Keratinocyte (primary cell): ENCODE measurements around the gene APLF. TPM values are rescaled to one million over a fixed set of nuclear protein-coding genes. Genes with fewer than 3 reads are reported as not detected.

Experiments
- DNase-seq: peaks from one replicate; pipeline ENCODE4 v3.0.0-alpha.2; 2011; ENCODE audit warnings: low read depth, missing footprints, low spot score
- FAIRE-seq: peaks from 2 replicates; lab custom pipeline; 2011; peaks lifted over from hg19 to GRCh38; lab: Jason Lieb, UNC
- H2AFZ ChIP-seq: 2 replicates; pipeline ENCODE4 v1.6.0; 2012; ENCODE audit warnings: low read length, control low read depth, inconsistent platforms; ENCODE audit not compliant: control insufficient read depth
- H3K27ac ChIP-seq: 2 replicates; pipeline ENCODE4 v1.5.1; 2011; ENCODE audit warnings: low read length; ENCODE audit not compliant: control insufficient read depth, insufficient read depth
- H3K27me3 ChIP-seq: 3 replicates; pipeline ENCODE4 v1.6.0; 2011; ENCODE audit warnings: low read length; ENCODE audit not compliant: control insufficient read depth, insufficient read depth; ENCODE audit errors: extremely low read depth
- H3K36me3 ChIP-seq, 2 experiments: 2 replicates in 1 of 2; 3 replicates in 1 of 2; pipeline ENCODE4 v1.5.1; 2011; ENCODE audit warnings: low read length in 2 of 2, mild to moderate bottlenecking in 1 of 2; ENCODE audit not compliant: control insufficient read depth in 2 of 2, insufficient read depth in 2 of 2; ENCODE audit errors: extremely low read depth in 1 of 2
- H3K4me1 ChIP-seq: 3 replicates; pipeline ENCODE4 v1.5.1; 2011; ENCODE audit warnings: low read length; ENCODE audit not compliant: control insufficient read depth, insufficient read depth; ENCODE audit errors: extremely low read depth
- H3K4me2 ChIP-seq: 3 replicates; pipeline ENCODE4 v1.6.0; 2011; ENCODE audit warnings: low read depth, low read length; ENCODE audit not compliant: control insufficient read depth, insufficient read depth; ENCODE audit errors: extremely low read depth
- H3K4me3 ChIP-seq, 3 experiments: fragments of 200-600 bp in 1 of 3; sonication (generic) in 1 of 3; 2 replicates in 2 of 3; 3 replicates in 1 of 3; pipeline ENCODE4 v1.5.1; 2011 to 2016; ENCODE audit warnings: low read length in 3 of 3, mild to moderate bottlenecking in 3 of 3, control low read depth in 2 of 3, inconsistent platforms in 1 of 3, low read depth in 1 of 3, mixed read lengths in 1 of 3, mixed run types in 1 of 3, moderate library complexity in 1 of 3; ENCODE audit not compliant: control insufficient read depth in 2 of 3, insufficient read depth in 2 of 3; ENCODE audit errors: extremely low read depth in 1 of 3
- H3K79me2 ChIP-seq: 2 replicates; pipeline ENCODE4 v1.6.0; 2012; ENCODE audit warnings: low read length; ENCODE audit not compliant: control insufficient read depth, insufficient read depth
- H3K9ac ChIP-seq: 3 replicates; pipeline ENCODE4 v1.6.0; 2011; ENCODE audit warnings: low read length; ENCODE audit not compliant: control insufficient read depth, insufficient read depth; ENCODE audit errors: extremely low read depth
- H3K9me1 ChIP-seq: 3 replicates; pipeline ENCODE4 v1.6.0; 2011; ENCODE audit warnings: low read length; ENCODE audit not compliant: control insufficient read depth, insufficient read depth; ENCODE audit errors: extremely low read depth
- H3K9me3 ChIP-seq: 2 replicates; pipeline ENCODE4 v1.5.1; 2012; ENCODE audit warnings: low read depth, low read length; ENCODE audit not compliant: control insufficient read depth
- H4K20me1 ChIP-seq: 3 replicates; pipeline ENCODE4 v1.6.0; 2011; ENCODE audit warnings: low read length; ENCODE audit not compliant: control insufficient read depth, insufficient read depth; ENCODE audit errors: extremely low read depth
- CTCF ChIP-seq, 3 experiments: IDR thresholded peaks in 1 of 3; conservative IDR thresholded peaks in 1 of 3; optimal IDR thresholded peaks in 1 of 3; 2 replicates in 2 of 3; 3 replicates in 1 of 3; pipeline versions ENCODE3 to v1.5.1; 2011; ENCODE audit warnings: low read length in 3 of 3, mild to moderate bottlenecking in 3 of 3, moderate library complexity in 2 of 3, control low read depth in 1 of 3, inconsistent platforms in 1 of 3; ENCODE audit not compliant: insufficient read depth in 2 of 3; ENCODE audit errors: extremely low read depth in 1 of 3
- EZH2 ChIP-seq: IDR thresholded peaks from one replicate; pipeline ENCODE4 v1.6.1; 2012; ENCODE audit warnings: inconsistent platforms, mild to moderate bottlenecking, low read length, moderate library complexity
- dilution Hi-C: fragments of 300-500 bp; cut with MboI; formaldehyde crosslinking; loops from one replicate; pipeline ENCODE4 v1.7.0; 2020; ENCODE audit warnings: low sequenced_read_pairs; ENCODE audit not compliant: extremely low pct_ligation_motif_present
- polyA plus RNA-seq, 5 experiments: library from polyadenylated mRNA; depleted of rRNA in 3 of 5; stranded (reverse) in 3 of 5; stranded (forward) in 1 of 5; unstranded in 1 of 5; fragments of >200 nt; gene quantifications; 1 replicate in 1 of 5; 2 replicates in 3 of 5; 3 replicates in 1 of 5; pipeline versions ENCODE4 v1.2.1 to v1.2.3, GENCODE V29; 2011 to 2012; ENCODE audit warnings: missing spikeins in 2 of 5, low read depth in 1 of 5, low replicate concordance in 1 of 5

The APLF gene
- polyA plus RNA-seq, 1 donor (not counting 4 experiments of a cell fraction or from before 2014, with no cell fraction given), result 3.0 TPM

- Histone ChIP-seq H2AFZ (no peak overlapping the region), H3K4me1 (peaks cover 23% of the 10 kb centered on the region), H3K4me2 (no peak overlapping the region), H3K9me3 (no peaks in the 10 kb centered on the region), H3K9ac (no peak overlapping the region), H3K9me1 (no peaks in the 10 kb centered on the region), H3K27ac (no peak overlapping the region), H3K4me3 (no peak overlapping the region), H3K79me2 (no peaks in the 10 kb centered on the region), H3K36me3 (no peaks in the 10 kb centered on the region), H4K20me1 (no peaks in the 10 kb centered on the region), H3K27me3 (no peaks in the 10 kb centered on the region)
- FAIRE-seq, result no peak
- dilution Hi-C loops, result no loop called here
- no peak for TF ChIP-seq CTCF (optimal IDR thresholded peaks at IDR 0.05 in 1 of 3, IDR thresholded peaks at IDR 0.05 in 1 of 3, conservative IDR thresholded peaks at IDR 0.05 in 1 of 3; ENCODE audit: extremely low read depth in 1 of 3, insufficient read depth in 2 of 3, low read length in 3 of 3)
- no peak for TF ChIP-seq EZH2
- DNase-seq, result no peak
Observed at GRCh38 chr2:68559692-68560091, 92.3 kb downstream of the APLF start.

DNA sequence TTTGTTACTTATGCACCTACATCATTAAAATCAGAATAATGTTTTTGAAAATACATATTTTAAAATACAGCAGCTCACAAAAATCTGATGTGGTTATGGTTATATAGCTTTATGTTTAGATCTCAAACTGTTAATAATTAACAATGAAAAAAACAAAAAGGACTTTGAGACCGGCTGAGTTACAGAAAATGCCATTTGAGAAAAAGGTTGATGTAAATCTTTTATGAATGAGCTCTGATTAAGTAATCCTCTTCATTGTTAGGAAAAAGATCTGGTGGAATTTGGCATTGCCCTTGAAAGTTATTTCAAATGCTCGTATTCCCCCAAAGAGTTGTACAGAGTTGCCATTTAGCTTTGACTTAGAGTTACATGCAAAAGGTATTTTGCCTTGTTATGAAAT, 93.2 kb downstream of the APLF start:
- no peaks in the 10 kb centered on the region for H3K79me2 ChIP-seq
- H3K4me2 ChIP-seq, result no peak overlapping the region
- no peak for DNase-seq
- no peaks in the 10 kb centered on the region for H4K20me1 ChIP-seq
- no peak overlapping the region for H3K9ac ChIP-seq
- H3K36me3 ChIP-seq, result no peaks in the 10 kb centered on the region
- dilution Hi-C loops, result no loop called here
- H2AFZ ChIP-seq, result no peak overlapping the region
- no peaks in the 10 kb centered on the region for H3K9me3 ChIP-seq
- no peak overlapping the region for H3K27ac ChIP-seq
- H3K4me1 ChIP-seq, result peaks cover 28% of the 10 kb centered on the region
- no peaks in the 10 kb centered on the region for H3K9me1 ChIP-seq
- H3K27me3 ChIP-seq, result no peaks in the 10 kb centered on the region
- no peak overlapping the region for H3K4me3 ChIP-seq
- no peak for FAIRE-seq
- TF ChIP-seq EZH2 (no peak), CTCF (optimal IDR thresholded peaks at IDR 0.05 in 1 of 3, IDR thresholded peaks at IDR 0.05 in 1 of 3, conservative IDR thresholded peaks at IDR 0.05 in 1 of 3; ENCODE audit: extremely low read depth in 1 of 3, insufficient read depth in 2 of 3, low read length in 3 of 3) (no peak)
